CD4-positive, alpha-beta memory T cell (primary cell): ENCODE data around the gene PHAF1. TPM values are rescaled to one million over a fixed set of nuclear protein-coding genes. Genes with fewer than 3 reads are reported as not detected.

ENCODE experiments used
- CTCF ChIA-PET: fragments of 350-600 bp; sonication (Branson Sonifier 250); formaldehyde crosslinking; loops from one replicate; lab custom pipeline; 2021; ENCODE audit warnings: inconsistent platforms; ENCODE audit not compliant: partially characterized antibody; lab: Charles Lee
- POLR2A ChIA-PET: fragments of 350-600 bp; sonication (Branson Sonifier 250); formaldehyde crosslinking; loops from one replicate; lab custom pipeline; 2021; ENCODE audit not compliant: partially characterized antibody; lab: Charles Lee
- DNase-seq, 5 donors: peaks; one replicate each; pipeline versions ENCODE4 v3.0.0 to v3.0.0-alpha.2; 2020 to 2022; ENCODE audit warnings: mixed read lengths in 1 of 5
- H3K27ac ChIP-seq: one replicate; pipeline ENCODE4 v1.7.0; 2013; ENCODE audit warnings: low read depth, low read length
- H3K27me3 ChIP-seq: 2 replicates; pipeline ENCODE4 v1.7.0; 2013; ENCODE audit warnings: mild to moderate bottlenecking, low read length, moderate library complexity; ENCODE audit not compliant: insufficient read depth
- H3K36me3 ChIP-seq: 2 replicates; pipeline ENCODE4 v1.7.0; 2013; ENCODE audit warnings: mild to moderate bottlenecking, low read length, moderate library complexity; ENCODE audit not compliant: insufficient read depth
- H3K4me1 ChIP-seq: 2 replicates; pipeline ENCODE4 v1.7.0; 2013; ENCODE audit warnings: mild to moderate bottlenecking, low read length, moderate library complexity; ENCODE audit not compliant: insufficient read depth
- H3K4me3 ChIP-seq, 2 donors: one replicate each; pipeline ENCODE4 v1.7.0; 2013; ENCODE audit warnings: low read length in 2 of 2, mild to moderate bottlenecking in 1 of 2
- H3K9me3 ChIP-seq, 2 donors: one replicate each; pipeline ENCODE4 v1.7.0; 2013; ENCODE audit warnings: low read length in 2 of 2, control low read depth in 1 of 2; ENCODE audit not compliant: control insufficient read depth in 1 of 2
- H3K27ac Mint-ChIP-seq, 7 donors: one replicate each; pipeline ENCODE4 v1.8.0; 2020 to 2021; ENCODE audit warnings: mixed read lengths in 7 of 7, mild to moderate bottlenecking in 6 of 7, inconsistent platforms in 3 of 7, moderate library complexity in 3 of 7
- H3K27me3 Mint-ChIP-seq, 2 donors: one replicate each; pipeline ENCODE4 v1.8.0; 2020 to 2021; ENCODE audit warnings: mixed read lengths in 2 of 2
- H3K36me3 Mint-ChIP-seq, 2 donors: one replicate each; pipeline ENCODE4 v1.8.0; 2020 to 2021; ENCODE audit warnings: mixed read lengths in 2 of 2, inconsistent platforms in 1 of 2, mild to moderate bottlenecking in 1 of 2
- H3K4me1 Mint-ChIP-seq, 4 donors: one replicate each; pipeline ENCODE4 v1.8.0; 2020 to 2021; ENCODE audit warnings: mixed read lengths in 4 of 4, mild to moderate bottlenecking in 1 of 4
- H3K4me3 Mint-ChIP-seq, 8 donors: one replicate each; pipeline ENCODE4 v1.8.0; 2020 to 2021; ENCODE audit warnings: mixed read lengths in 8 of 8, mild to moderate bottlenecking in 7 of 8, moderate library complexity in 6 of 8, inconsistent platforms in 3 of 8
- H3K9me3 Mint-ChIP-seq, 8 donors: one replicate each; pipeline ENCODE4 v1.8.0; 2020 to 2021; ENCODE audit warnings: mixed read lengths in 8 of 8, mild to moderate bottlenecking in 5 of 8, inconsistent platforms in 3 of 8, moderate library complexity in 1 of 8
- intact Hi-C: fragments of 100-400 bp; cut with micrococcal nuclease; formaldehyde crosslinking; loops from one replicate; pipeline ENCODE4 v1.15.1; 2023
- polyA plus RNA-seq, 2 donors: library from polyadenylated mRNA; unstranded; fragments of 300-500 nt; fragmentation: Illumina TruSeq; gene quantifications; one replicate each; pipeline ENCODE4 v1.2.3, GENCODE V29; 2021
- total RNA-seq, 2 experiments: library from RNA; stranded (reverse); gene quantifications; one replicate each; pipeline ENCODE4 v1.2.3, GENCODE V29; 2021

The PHAF1 gene
- total and polyA plus RNA-seq, 4 experiments from 2014 or later, result 7.5 to 22.7 (median 19.2) TPM

GRCh38 chr16:67185651-67186134, 76.0 kb downstream of the PHAF1 start:
- Mint-ChIP-seq H3K9me3 (no peaks in the 10 kb centered on the region), H3K27ac (peak overlapping the region in 4 of 7 donors; percentile 14 to 98 (median 69)), H3K4me3 (peak overlapping the region in 7 of 8 donors; percentile 79 to 96 (median 85)), H3K36me3 (peaks cover 0 to 3% of the 10 kb centered on the region in 2 donors), H3K27me3 (peaks cover 0 to 2% of the 10 kb centered on the region in 2 donors), H3K4me1 (peaks cover 8 to 15% (median 10%) of the 10 kb centered on the region in 4 donors)
- H3K4me3 ChIP-seq, result peak overlapping the region in 1 of 2 donors; percentile 85
- no peaks in the 10 kb centered on the region for H3K9me3 ChIP-seq
- no peak overlapping the region for H3K27ac ChIP-seq
- no peaks in the 10 kb centered on the region for H3K27me3 ChIP-seq
- ChIA-PET CTCF (interaction anchor here (0.7 to 6.5 kb wide), 30 partner anchors 8 to 239 kb away, joined by 3 to 58 read pairs (median 5); partner anchors contain the start of genes B3GNT9, CBFB, FBXL8 and TRADD), POLR2A (interaction anchor here (0.5 to 5.3 kb wide), 17 partner anchors 10 to 208 kb away, joined by 3 to 117 read pairs (median 5); partner anchors contain the start of genes B3GNT9, CBFB, FBXL8 and FHOD1)
- no peak for DNase-seq
- no peaks in the 10 kb centered on the region for H3K36me3 ChIP-seq
- H3K4me1 ChIP-seq, result peaks cover 23% of the 10 kb centered on the region
- intact Hi-C loops, result loop anchor here (1.0 to 2.0 kb wide), 4 partner anchors 30 to 231 kb away; partner anchors contain the start of gene TMEM208

- ChIA-PET CTCF (interaction anchor here (1.7 to 6.5 kb wide), 5 partner anchors 11 to 169 kb away, joined by 4 to 58 read pairs (median 32); partner anchors contain the start of genes FBXL8 and TRADD), POLR2A (interaction anchor here (1.0 to 5.3 kb wide), 4 partner anchors 11 to 35 kb away, joined by 3 to 117 read pairs (median 17); partner anchors contain the start of genes B3GNT9, FBXL8 and TRADD)
- Mint-ChIP-seq H3K4me3 (no peak overlapping the region), H3K27me3 (peaks cover 0 to 2% of the 10 kb centered on the region in 2 donors), H3K4me1 (peaks cover 11 to 19% (median 13%) of the 10 kb centered on the region in 4 donors), H3K27ac (peak overlapping the region in 1 of 7 donors; percentile 21), H3K9me3 (no peaks in the 10 kb centered on the region), H3K36me3 (peaks cover 0 to 3% of the 10 kb centered on the region in 2 donors)
- H3K27me3 ChIP-seq, result no peaks in the 10 kb centered on the region
- no peak overlapping the region for H3K4me3 ChIP-seq
- H3K36me3 ChIP-seq, result no peaks in the 10 kb centered on the region
- peaks cover 29% of the 10 kb centered on the region for H3K4me1 ChIP-seq
- intact Hi-C loops, result no loop called here
- H3K27ac ChIP-seq, result no peak overlapping the region
- no peaks in the 10 kb centered on the region for H3K9me3 ChIP-seq
- no peak for DNase-seq
Measured at GRCh38 chr16:67186550-67186950, 76.8 kb downstream of the PHAF1 start.

- Histone ChIP-seq H3K9me3 (no peaks in the 10 kb centered on the region), H3K36me3 (no peaks in the 10 kb centered on the region), H3K27me3 (no peaks in the 10 kb centered on the region), H3K4me3 (no peak overlapping the region), H3K4me1 (peaks cover 33% of the 10 kb centered on the region), H3K27ac (no peak overlapping the region)
- intact Hi-C loops, result no loop called here
- POLR2A ChIA-PET, result interaction anchor here (1.0 to 1.3 kb wide), 3 partner anchors 24 to 36 kb away, joined by 3 read pairs; partner anchors contain the start of gene B3GNT9
- Mint-ChIP-seq H3K27me3 (peaks cover 0 to 2% of the 10 kb centered on the region in 2 donors), H3K4me3 (no peak overlapping the region), H3K27ac (peak overlapping the region in 1 of 7 donors; percentile 21), H3K9me3 (no peaks in the 10 kb centered on the region), H3K4me1 (peaks cover 15 to 24% (median 18%) of the 10 kb centered on the region in 4 donors), H3K36me3 (peaks cover 0 to 5% of the 10 kb centered on the region in 2 donors)
- DNase-seq, result no peak
- CTCF ChIA-PET, result interaction anchor here (1.7 to 4.9 kb wide), 2 partner anchors 12 to 169 kb away, joined by 4 to 32 read pairs; no protein-coding TSS in a partner anchor
Measured at GRCh38 chr16:67187175-67187890, 77.6 kb downstream of the PHAF1 start.

GRCh38 chr16:67188323-67188722, 78.6 kb downstream of the PHAF1 start:
- Mint-ChIP-seq H3K36me3 (peaks cover 0 to 11% of the 10 kb centered on the region in 2 donors), H3K27me3 (peaks cover 0 to 2% of the 10 kb centered on the region in 2 donors), H3K4me1 (peaks cover 21 to 34% (median 26%) of the 10 kb centered on the region in 4 donors), H3K9me3 (no peaks in the 10 kb centered on the region), H3K27ac (no peak overlapping the region), H3K4me3 (peak overlapping the region in 1 of 8 donors; percentile 65)
- ChIA-PET POLR2A (interaction anchor here (1.2 to 2.1 kb wide), 3 partner anchors 14 to 33 kb away, joined by 3 to 7 read pairs (median 5); no protein-coding TSS in a partner anchor), CTCF (interaction anchor here (1.3 to 1.7 kb wide), 3 partner anchors 28 to 204 kb away, joined by 3 to 4 read pairs (median 3); partner anchors contain the start of genes FBXL8 and TRADD)
- Histone ChIP-seq H3K27ac (no peak overlapping the region), H3K4me3 (no peak overlapping the region), H3K27me3 (no peaks in the 10 kb centered on the region), H3K4me1 (peaks cover 36% of the 10 kb centered on the region), H3K9me3 (no peaks in the 10 kb centered on the region), H3K36me3 (no peaks in the 10 kb centered on the region)
- no peak for DNase-seq
- intact Hi-C loops, result no loop called here

- Mint-ChIP-seq H3K4me3 (no peak overlapping the region), H3K9me3 (no peaks in the 10 kb centered on the region), H3K27ac (no peak overlapping the region), H3K27me3 (peaks cover 0 to 2% of the 10 kb centered on the region in 2 donors), H3K36me3 (peaks cover 0 to 14% of the 10 kb centered on the region in 2 donors), H3K4me1 (peaks cover 24 to 38% (median 31%) of the 10 kb centered on the region in 4 donors)
- Histone ChIP-seq H3K4me3 (no peak overlapping the region), H3K9me3 (no peaks in the 10 kb centered on the region), H3K4me1 (peaks cover 39% of the 10 kb centered on the region), H3K27me3 (no peaks in the 10 kb centered on the region), H3K36me3 (peaks cover under 1% of the 10 kb centered on the region), H3K27ac (no peak overlapping the region)
- DNase-seq, result no peak
- CTCF ChIA-PET, result interaction anchor here (1.0 to 1.4 kb wide), 6 partner anchors 28 to 211 kb away, joined by 3 to 4 read pairs (median 3); partner anchors contain the start of genes FBXL8 and TRADD
- intact Hi-C loops, result no loop called here
- POLR2A ChIA-PET, result interaction anchor here (1.7 to 2.1 kb wide), 2 partner anchors 14 to 34 kb away, joined by 5 to 7 read pairs; no protein-coding TSS in a partner anchor
Measured at GRCh38 chr16:67188798-67189197, 79.1 kb downstream of the PHAF1 start.

- intact Hi-C loops, result no loop called here
- Mint-ChIP-seq H3K4me1 (peaks cover 23 to 41% (median 34%) of the 10 kb centered on the region in 4 donors), H3K27ac (peak within 1 kb of the TSS in 1 of 7 donors; percentile 85)
Measured at GRCh38 chr16:67190041-67190440, 80.3 kb downstream of the PHAF1 start, which contains the start of gene EXOC3L1. Gene EXOC3L1, minus strand, starts transcription at chr16:67190136. Its CDS starts 460 bp downstream, at chr16:67189676.

More at GRCh38 chr16:67190041-67190440, 80.3 kb downstream of the PHAF1 start, which contains the start of gene EXOC3L1:
- Histone ChIP-seq H3K9me3 (no peaks in the 10 kb centered on the region), H3K27me3 (no peaks in the 10 kb centered on the region), H3K4me1 (peaks cover 38% of the 10 kb centered on the region), H3K4me3 (no peak within 1 kb of the TSS), H3K36me3 (peaks cover 13% of the 10 kb centered on the region), H3K27ac (no peak within 1 kb of the TSS)
- Mint-ChIP-seq H3K9me3 (no peaks in the 10 kb centered on the region), H3K36me3 (peaks cover 0 to 26% of the 10 kb centered on the region in 2 donors), H3K4me3 (peak within 1 kb of the TSS in 4 of 8 donors; percentile 10 to 57 (median 32)), H3K27me3 (peaks cover 0 to 2% of the 10 kb centered on the region in 2 donors)
- POLR2A ChIA-PET, result interaction anchor here (0.7 to 2.1 kb wide), 4 partner anchors 16 to 37 kb away, joined by 3 to 7 read pairs (median 4); partner anchors contain the start of gene TMEM208
- CTCF ChIA-PET, result interaction anchor here (1.1 to 1.3 kb wide), 2 partner anchors 38 to 212 kb away, joined by 3 read pairs; no protein-coding TSS in a partner anchor
- no peak for DNase-seq
